ENCODE measurements around the gene FAM222A. TPM values are rescaled to one million over a fixed set of nuclear protein-coding genes. Genes with fewer than 3 reads are reported as not detected.

FAM222A gene
- total and polyA plus RNA-seq, 2 of the 8 experiments (the other 6 are each of a cell fraction or from before 2014, with no cell fraction given), result 0.94 to 1.1 TPM

GRCh38 chr12:109706398-109706746 lies 7.3 kb upstream of the FAM222A start:
- Histone ChIP-seq H2AFZ (ENCODE audit: low read length) (no peak overlapping the region), H2BK20ac (ENCODE audit: low read length) (no peak overlapping the region), H4K8ac (ENCODE audit: extremely low read depth, insufficient read depth, low read length) (no peak overlapping the region), H3K18ac (ENCODE audit: extremely low read depth, low read length) (no peak overlapping the region), H3K9me3 (ENCODE audit: insufficient read depth in 2 of 2, low read depth in 1 of 2, low read length in 1 of 2) (no peaks in the 10 kb centered on the region), H2BK120ac (replicated peaks; ENCODE audit: low read depth, low read length) (no peak overlapping the region), H3K56ac (replicated peaks; ENCODE audit: insufficient read length, low read depth, low read length) (no peak overlapping the region), H4K5ac (ENCODE audit: insufficient read length, low read depth, low read length) (no peak overlapping the region), H3K36me3 (ENCODE audit: control insufficient read depth in 2 of 4, insufficient read depth in 4 of 4, low read length in 3 of 4) (no peaks in the 10 kb centered on the region), H3K4ac (replicated peaks; ENCODE audit: insufficient read length, low read depth, low read length) (no peak overlapping the region), H2BK5ac (ENCODE audit: low read depth, low read length) (no peak overlapping the region), H3K27ac (ENCODE audit: low read depth, low read length) (no peak overlapping the region), H2BK12ac (ENCODE audit: low read depth, low read length) (no peak overlapping the region), H3K14ac (ENCODE audit: insufficient read length) (no peak overlapping the region), H3K79me2 (ENCODE audit: control insufficient read depth in 1 of 2, insufficient read depth in 2 of 2, low read length in 2 of 2) (no peaks in the 10 kb centered on the region), H3K4me1 (replicated peaks in 1 of 4; ENCODE audit: control insufficient read depth in 3 of 4, insufficient read depth in 4 of 4, low read length in 3 of 4) (peaks cover 0 to 7% (median under 1%) of the 10 kb centered on the region in 4 experiments; a peak in 3 of 7 replicates), H3K4me3 (ENCODE audit: extremely low read depth in 1 of 4, insufficient read depth in 2 of 4, low read depth in 3 of 4, low read length in 4 of 4) (no peak overlapping the region), H2BK15ac (ENCODE audit: low read length) (no peak overlapping the region), H4K20me1 (replicated peaks in 1 of 2; ENCODE audit: control insufficient read depth in 1 of 2, insufficient read depth in 2 of 2, low read length in 2 of 2) (no peaks in the 10 kb centered on the region), H3K79me1 (ENCODE audit: low read depth, low read length) (no peaks in the 10 kb centered on the region; the same call in 1 of the 2 replicates), H4K91ac (replicated peaks; ENCODE audit: insufficient read length, low read length) (no peak overlapping the region), H2AK5ac (ENCODE audit: low read depth, low read length) (no peak overlapping the region), H3K23me2 (ENCODE audit: low read depth, low read length) (no peaks in the 10 kb centered on the region), H3K4me2 (ENCODE audit: insufficient read depth in 1 of 2, low read depth in 2 of 2, low read length in 2 of 2) (no peak overlapping the region), H3K27me3 (replicated peaks in 1 of 4; ENCODE audit: control insufficient read depth in 3 of 4, extremely low read depth in 1 of 4, insufficient read depth in 3 of 4, low read length in 3 of 4) (peaks cover 0 to 2% (median 1%) of the 10 kb centered on the region in 4 experiments; a peak in 3 of 7 replicates), H3K23ac (ENCODE audit: insufficient read length) (no peak overlapping the region), H3K9ac (replicated peaks in 1 of 4; ENCODE audit: extremely low read depth in 1 of 4, low read depth in 3 of 4, low read length in 3 of 4) (no peak overlapping the region)
- POLR2A ChIA-PET (ENCODE audit: partially characterized antibody), result no interaction called here
- WGBS, 2 experiments (ENCODE audit: extremely low coverage in 1 of 2, insufficient coverage in 1 of 2, insufficient read length in 1 of 2, insufficient replicate concordance in 2 of 2, low coverage in 1 of 2, low lambda C conversion rate in 2 of 2, missing lambda C conversion rate in 1 of 2), result 86% methylated on average over 2 of the region's 2 CpGs; no CpG with 5 or more reads in 1 of the 2 experiments
- FAIRE-seq, result no peak
- 0 out of 4 replicates have a peak, but pooled peaks of 1 of the 2 experiments have one; percentile 49 for TF ChIP-seq HDAC2 (IDR thresholded peaks at IDR 0.05; ENCODE audit: borderline replicate concordance in 1 of 2, low read depth in 2 of 2, low read length in 2 of 2)
- peak; percentile 92 for TF ChIP-seq KDM1A (IDR thresholded peaks at IDR 0.05; ENCODE audit: borderline replicate concordance, low read length)
- no peak for TF ChIP-seq SP4 (IDR thresholded peaks at IDR 0.05; ENCODE audit: low read length)
- CTCF ChIA-PET (ENCODE audit: partially characterized antibody), result interaction anchor here (0.6 to 2.1 kb wide), 6 partner anchors 9 to 1784 kb away, joined by 3 to 4 read pairs (median 3); no protein-coding TSS in a partner anchor
- no peak for DNase-seq (ENCODE audit: low read depth in 1 of 2, low spot score in 2 of 2)
